Calu3 (cell line): Measurements from ENCODE around the gene RNF151. TPM values are rescaled to one million over a fixed set of nuclear protein-coding genes. Genes with fewer than 3 reads are reported as not detected.
"Not testable (repeated sequence)": the region's sequence is repeated elsewhere in the genome, so short reads cannot be mapped to it uniquely, and the experiment has no call there.

Source experiments
- BruUV-seq: library from RNA; stranded (reverse); fragments of 400-500 nt; replicated peaks from 2 replicates; lab custom pipeline; 2021; lab: Mats Ljungman, UMichigan
- CTCF ChIA-PET: fragments of 300-600 bp; sonication (Branson Sonifier 250); formaldehyde crosslinking; loops from one replicate; lab custom pipeline; 2022; ENCODE audit warnings: antibody characterized with exemption; lab: Charles Lee
- DNase-seq: peaks from one replicate; pipeline ENCODE4 v3.0.0; 2022
- H3K27ac Mint-ChIP-seq: one replicate; pipeline ENCODE4 v1.8.0; 2022; ENCODE audit warnings: mixed read lengths; ENCODE audit not compliant: unreplicated experiment
- H3K27me3 Mint-ChIP-seq: one replicate; pipeline ENCODE4 v1.8.0; 2022; ENCODE audit warnings: mixed read lengths; ENCODE audit not compliant: unreplicated experiment
- H3K36me3 Mint-ChIP-seq: one replicate; pipeline ENCODE4 v1.8.0; 2022; ENCODE audit warnings: mild to moderate bottlenecking, moderate library complexity, mixed read lengths; ENCODE audit not compliant: insufficient read depth, unreplicated experiment
- H3K4me1 Mint-ChIP-seq: one replicate; pipeline ENCODE4 v1.8.0; 2022; ENCODE audit warnings: mild to moderate bottlenecking, low read depth, mixed read lengths; ENCODE audit not compliant: unreplicated experiment
- H3K4me3 Mint-ChIP-seq: one replicate; pipeline ENCODE4 v1.8.0; 2022; ENCODE audit warnings: mild to moderate bottlenecking, low read depth, moderate library complexity, mixed read lengths; ENCODE audit not compliant: unreplicated experiment
- H3K9me3 Mint-ChIP-seq: one replicate; pipeline ENCODE4 v1.8.0; 2022; ENCODE audit warnings: low read depth, mixed read lengths; ENCODE audit not compliant: unreplicated experiment
- CTCF ChIP-seq: fragments of 200-600 bp; IDR thresholded peaks from one replicate; pipeline ENCODE4 v1.8.0; 2022; ENCODE audit warnings: antibody characterized with exemption; ENCODE audit not compliant: unreplicated experiment
- intact Hi-C: fragments of 100-400 bp; cut with micrococcal nuclease; formaldehyde crosslinking; loops from one replicate; pipeline ENCODE4 v1.10.0; 2022; ENCODE audit not compliant: unreplicated experiment
- total RNA-seq: library from RNA; stranded (reverse); gene quantifications from 2 replicates; pipeline ENCODE4 v1.2.3, GENCODE V29; 2022

The RNF151 gene
- total RNA-seq, 1 experiment from 2014 or later, result not detected

DNA sequence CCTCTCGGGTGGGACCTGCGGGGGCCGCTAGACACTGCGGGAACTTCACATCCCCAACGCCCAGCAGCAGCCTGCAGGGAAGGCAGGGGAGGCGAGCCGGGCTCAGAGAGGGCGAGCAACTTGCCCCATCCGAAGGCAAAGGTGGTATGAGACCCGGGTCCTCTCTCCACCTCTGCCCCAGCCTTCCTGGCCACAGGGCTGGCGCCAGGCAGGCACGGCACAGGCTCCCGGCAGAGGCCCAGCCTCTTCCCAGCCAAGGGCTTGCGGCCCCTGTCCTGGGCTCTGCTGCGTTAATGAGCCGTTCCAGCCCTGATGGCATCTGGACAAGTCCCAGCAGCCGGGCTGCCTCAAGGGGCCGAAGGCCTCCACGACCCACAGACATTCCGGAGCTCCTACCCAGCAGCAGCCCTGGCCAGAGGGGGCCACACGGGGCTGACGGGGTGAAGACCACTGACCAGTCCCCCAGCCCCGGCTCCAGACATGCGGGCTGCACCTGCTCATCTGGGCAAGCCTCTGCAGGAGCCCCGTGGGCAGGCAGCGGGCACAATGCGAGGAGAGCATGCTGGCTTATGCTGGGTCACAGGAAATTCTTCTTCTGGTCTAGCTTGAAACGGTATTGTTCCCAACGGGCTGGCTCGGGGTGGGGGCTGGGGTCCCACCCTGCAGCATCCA lies 47.2 kb upstream of the RNF151 start:
- TF ChIP-seq CTCF, result no peak
- CTCF ChIA-PET, result interaction anchor here (0.6 kb wide), 1 partner anchor 46 kb away, joined by 4 read pairs; no protein-coding TSS in a partner anchor
- H3K36me3 Mint-ChIP-seq, result peaks cover 10% of the 10 kb centered on the region
- no peak overlapping the region for H3K4me3 Mint-ChIP-seq
- H3K27ac Mint-ChIP-seq, result no peak overlapping the region
- peaks cover 99% of the 10 kb centered on the region for H3K27me3 Mint-ChIP-seq
- BruUV-seq, result no TSS peak
- H3K4me1 Mint-ChIP-seq, result peaks cover 23% of the 10 kb centered on the region
- intact Hi-C loops, result no loop called here
- DNase-seq, result no peak
- no peaks in the 10 kb centered on the region for H3K9me3 Mint-ChIP-seq

DNA sequence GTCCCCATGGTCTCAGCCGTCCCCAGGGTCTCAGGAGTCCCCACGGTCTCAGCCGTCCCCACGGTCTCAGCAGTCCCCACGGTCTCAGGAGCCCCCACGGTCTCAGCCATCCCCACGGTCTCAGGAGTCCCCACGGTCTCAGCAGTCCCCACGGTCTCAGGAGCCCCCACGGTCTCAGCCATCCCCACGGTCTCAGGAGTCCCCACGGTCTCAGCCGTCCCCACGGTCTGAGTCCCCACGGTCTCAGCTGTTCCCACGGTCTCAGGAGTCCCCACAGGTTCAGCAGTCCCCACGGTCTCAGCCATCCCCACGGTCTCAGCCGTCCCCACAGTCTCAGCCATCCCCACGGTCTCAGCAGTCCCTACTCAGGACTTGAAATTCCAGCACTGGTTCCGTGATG lies 46.5 kb upstream of the RNF151 start:
- Mint-ChIP-seq H3K4me1 (peaks cover 23% of the 10 kb centered on the region), H3K27me3 (peaks cover 99% of the 10 kb centered on the region)
- BruUV-seq, H3K36me3 Mint-ChIP-seq, CTCF ChIA-PET, H3K4me3 Mint-ChIP-seq, intact Hi-C loops, H3K27ac Mint-ChIP-seq, H3K9me3 Mint-ChIP-seq, DNase-seq: not testable (repeated sequence)

DNA sequence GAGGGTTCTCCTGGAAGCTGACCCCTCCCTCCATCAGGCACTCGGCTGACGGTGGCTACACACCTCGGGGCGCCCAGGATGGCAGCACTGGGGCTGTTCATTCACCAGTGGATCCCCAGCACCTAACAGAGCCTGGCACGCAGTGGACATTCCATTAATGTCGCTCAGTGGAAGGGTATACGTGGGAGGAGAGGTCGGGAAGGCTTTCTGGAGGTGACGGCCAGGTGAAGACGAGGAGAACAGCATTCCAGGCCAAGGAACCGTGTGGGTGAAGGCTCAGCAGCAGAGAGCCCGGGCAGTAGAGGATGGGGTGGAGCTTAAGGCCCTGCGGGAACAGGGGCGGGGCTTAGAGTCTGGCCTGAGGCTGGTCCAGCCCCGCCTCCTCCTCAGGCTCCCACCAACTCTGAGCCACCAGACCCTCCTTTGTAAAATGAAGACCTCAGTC lies 45.9 kb upstream of the RNF151 start:
- CTCF ChIA-PET, result no interaction called here
- Mint-ChIP-seq H3K4me3 (no peak overlapping the region), H3K27me3 (peaks cover 95% of the 10 kb centered on the region), H3K36me3 (peaks cover 10% of the 10 kb centered on the region), H3K4me1 (peaks cover 23% of the 10 kb centered on the region), H3K9me3 (no peaks in the 10 kb centered on the region), H3K27ac (no peak overlapping the region)
- TF ChIP-seq CTCF, result no peak
- BruUV-seq, result no TSS peak
- intact Hi-C loops, result no loop called here
- peak; percentile 49 for DNase-seq

- Mint-ChIP-seq H3K27ac (no peak overlapping the region), H3K36me3 (peaks cover 10% of the 10 kb centered on the region), H3K27me3 (peaks cover 79% of the 10 kb centered on the region), H3K4me3 (no peak overlapping the region), H3K9me3 (no peaks in the 10 kb centered on the region), H3K4me1 (peaks cover 23% of the 10 kb centered on the region)
- intact Hi-C loops, result no loop called here
- CTCF ChIA-PET, result interaction anchor here (1.8 kb wide), 1 partner anchor 48 kb away, joined by 4 read pairs; no protein-coding TSS in a partner anchor
- no peak for DNase-seq
- BruUV-seq, result no TSS peak
- no peak for TF ChIP-seq CTCF
Observed at GRCh38 chr16:1922357-1922756, 44.3 kb upstream of the RNF151 start.
